ENCODE measurements around the gene STXBP6. TPM values are rescaled to one million over a fixed set of nuclear protein-coding genes. Genes with fewer than 3 reads are reported as not detected.

The STXBP6 gene
- total RNA-seq, 2 donors from 2014 or later: not detected

- Mint-ChIP-seq H3K27ac (no peak overlapping the region), H3K27me3 (peaks cover 14% of the 10 kb centered on the region), H3K36me3 (ENCODE audit: low read depth) (no peaks in the 10 kb centered on the region), H3K9me3 (no peaks in the 10 kb centered on the region), H3K4me1 (no peaks in the 10 kb centered on the region), H3K4me3 (no peak overlapping the region)
- ATAC-seq (replicated peaks): no peak
Measured at GRCh38 chr14:24863968-24864684, 185.8 kb downstream of the STXBP6 start.

DNA sequence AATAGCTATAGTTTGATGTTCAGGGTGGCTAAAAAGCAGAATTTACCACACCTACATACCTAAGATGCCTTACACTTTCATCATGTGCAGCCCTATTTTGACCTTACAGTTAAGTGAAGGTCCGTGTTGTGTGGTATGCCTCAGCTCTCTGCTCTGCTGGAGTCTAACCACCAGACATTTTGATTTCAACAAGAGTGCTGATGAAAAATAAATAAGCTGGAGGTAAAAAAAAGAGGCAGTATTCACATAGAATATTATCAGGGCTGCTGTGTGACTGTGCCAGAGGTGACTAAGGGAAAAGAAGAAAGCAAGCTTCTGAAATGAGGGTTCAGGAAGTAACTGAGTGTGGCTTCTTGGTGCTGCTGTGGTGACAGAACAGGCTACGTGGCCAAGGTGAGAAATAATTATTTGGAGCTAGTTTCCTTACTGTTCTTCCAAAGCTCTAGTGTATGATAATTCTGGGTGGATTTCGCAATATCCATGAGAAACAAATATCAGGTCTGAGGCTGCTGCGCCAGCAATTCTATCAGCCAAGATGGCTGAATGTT, 188.8 kb downstream of the STXBP6 start:
- H3K4me3 Mint-ChIP-seq: no peak overlapping the region
- H3K4me1 Mint-ChIP-seq: no peaks in the 10 kb centered on the region
- ATAC-seq (replicated peaks): no peak
- no peaks in the 10 kb centered on the region for H3K36me3 Mint-ChIP-seq (ENCODE audit: low read depth)
- H3K27me3 Mint-ChIP-seq: peaks cover 17% of the 10 kb centered on the region
- no peak overlapping the region for H3K27ac Mint-ChIP-seq
- H3K9me3 Mint-ChIP-seq: no peaks in the 10 kb centered on the region

- no peaks in the 10 kb centered on the region for H3K4me1 Mint-ChIP-seq
- no peaks in the 10 kb centered on the region for H3K9me3 Mint-ChIP-seq
- H3K27me3 Mint-ChIP-seq: peaks cover 22% of the 10 kb centered on the region
- H3K27ac Mint-ChIP-seq: no peak overlapping the region
- H3K4me3 Mint-ChIP-seq: no peak overlapping the region
- H3K36me3 Mint-ChIP-seq (ENCODE audit: low read depth): no peaks in the 10 kb centered on the region
- no peak for ATAC-seq (replicated peaks)
Measured at GRCh38 chr14:24859559-24859958, 190.4 kb downstream of the STXBP6 start.

DNA sequence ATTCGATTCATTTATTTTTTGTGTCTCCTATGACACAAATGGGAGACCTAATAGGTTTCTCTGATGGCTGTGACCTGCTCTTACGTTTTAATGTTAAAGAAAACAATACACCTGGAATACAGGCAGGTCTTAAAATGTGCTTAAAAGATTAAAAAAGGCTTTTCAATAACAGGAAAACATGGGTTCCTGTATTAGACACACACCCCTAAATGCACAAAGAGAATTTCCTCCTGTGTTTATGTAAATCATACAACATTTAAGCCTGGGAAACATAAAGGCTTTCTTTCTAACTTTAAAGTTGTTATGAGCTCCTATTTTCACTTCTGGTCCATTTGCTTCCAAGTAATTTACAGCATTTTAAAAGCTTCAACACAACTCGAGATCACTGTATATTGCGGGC, 191.3 kb downstream of the STXBP6 start:
- Mint-ChIP-seq H3K9me3 (no peaks in the 10 kb centered on the region), H3K27ac (no peak overlapping the region), H3K27me3 (peaks cover 21% of the 10 kb centered on the region), H3K4me1 (no peaks in the 10 kb centered on the region), H3K36me3 (ENCODE audit: low read depth) (no peaks in the 10 kb centered on the region), H3K4me3 (no peak overlapping the region)
- ATAC-seq (replicated peaks): no peak

DNA sequence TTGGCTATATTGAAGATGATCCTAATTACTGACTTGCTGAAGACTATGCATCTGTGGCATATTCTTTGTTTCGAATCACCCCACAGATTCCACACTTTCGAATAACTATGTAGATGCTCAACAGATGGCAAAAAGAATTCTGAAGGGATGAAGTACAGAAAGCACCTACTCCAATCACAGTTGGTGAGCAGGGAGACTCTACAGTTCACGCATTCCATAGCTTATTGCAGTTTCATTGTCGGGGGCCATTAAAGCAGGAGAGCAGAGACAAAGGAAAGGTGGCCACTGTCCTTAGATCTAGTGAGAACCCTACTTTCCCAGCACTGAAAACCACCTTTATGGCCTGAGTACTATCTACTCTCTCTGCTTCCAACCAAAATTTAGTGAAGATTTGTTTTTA, 191.9 kb downstream of the STXBP6 start:
- no peak overlapping the region for H3K27ac Mint-ChIP-seq
- peaks cover 23% of the 10 kb centered on the region for H3K27me3 Mint-ChIP-seq
- no peaks in the 10 kb centered on the region for H3K36me3 Mint-ChIP-seq (ENCODE audit: low read depth)
- no peaks in the 10 kb centered on the region for H3K9me3 Mint-ChIP-seq
- ATAC-seq (replicated peaks): no peak
- no peaks in the 10 kb centered on the region for H3K4me1 Mint-ChIP-seq
- H3K4me3 Mint-ChIP-seq: no peak overlapping the region

DNA sequence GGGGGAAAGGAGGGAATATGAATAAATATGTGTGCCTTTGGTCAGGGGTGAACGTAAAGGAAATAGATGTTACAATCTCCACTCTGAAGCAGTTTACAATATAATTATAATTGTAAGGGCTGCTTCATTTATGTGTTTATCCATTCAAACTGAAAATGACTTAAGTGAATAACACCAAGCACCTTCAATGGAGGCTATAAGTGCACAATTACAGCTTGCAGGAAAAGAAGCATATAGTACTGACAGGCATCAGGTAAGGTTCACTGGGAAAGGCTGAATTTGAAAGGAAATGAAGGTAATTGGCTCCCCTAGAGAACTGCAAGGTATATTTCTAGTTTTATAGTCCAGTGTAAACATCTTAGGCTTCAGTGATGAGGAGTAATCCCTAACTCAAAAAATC, 192.7 kb downstream of the STXBP6 start:
- ATAC-seq (replicated peaks): no peak
- Mint-ChIP-seq H3K27ac (no peak overlapping the region), H3K36me3 (ENCODE audit: low read depth) (no peaks in the 10 kb centered on the region), H3K4me3 (no peak overlapping the region), H3K9me3 (no peaks in the 10 kb centered on the region), H3K4me1 (no peaks in the 10 kb centered on the region), H3K27me3 (peaks cover 23% of the 10 kb centered on the region)

- Mint-ChIP-seq H3K27me3 (peaks cover 19% of the 10 kb centered on the region), H3K36me3 (ENCODE audit: low read depth) (no peaks in the 10 kb centered on the region), H3K4me3 (no peak overlapping the region), H3K27ac (no peak overlapping the region), H3K4me1 (no peaks in the 10 kb centered on the region), H3K9me3 (no peaks in the 10 kb centered on the region)
- no peak for ATAC-seq (replicated peaks)
Measured at GRCh38 chr14:24853446-24853845, 196.5 kb downstream of the STXBP6 start.

DNA sequence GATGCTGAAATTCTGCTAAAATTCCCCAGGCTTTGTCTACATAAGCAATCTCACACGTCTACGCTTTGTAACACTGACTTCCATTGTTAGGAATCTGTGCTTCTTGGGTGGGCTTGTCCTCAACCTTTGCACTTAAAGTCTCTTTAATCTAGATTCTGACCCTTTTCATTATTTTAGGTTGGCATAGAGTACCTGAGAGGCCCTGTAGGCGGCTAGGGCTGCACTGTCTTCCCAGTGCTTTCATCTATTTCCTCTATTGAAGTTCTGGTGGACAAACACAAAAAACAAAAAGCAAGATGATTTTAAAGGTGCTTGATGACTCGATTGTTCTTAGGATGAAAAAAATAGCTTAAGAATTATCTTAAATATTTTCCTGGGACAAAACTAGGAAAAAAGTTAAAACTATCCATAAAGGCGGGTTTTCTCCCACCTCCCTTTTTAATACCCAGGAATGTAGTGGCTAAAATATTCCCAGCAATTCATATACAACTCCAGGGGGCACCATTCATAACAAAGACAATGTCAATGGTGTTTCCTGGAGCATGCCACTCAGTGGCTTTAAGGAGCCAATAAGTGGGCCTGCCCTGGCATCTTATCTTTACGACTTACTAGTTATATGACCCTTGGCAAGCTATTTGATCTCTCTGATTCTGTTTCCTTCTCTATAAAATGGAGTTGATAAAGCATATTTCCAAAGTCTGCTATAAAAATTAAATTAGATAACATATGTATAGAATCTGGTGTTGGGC, 197.5 kb downstream of the STXBP6 start:
- no peak for ATAC-seq (replicated peaks)
- Mint-ChIP-seq H3K36me3 (ENCODE audit: low read depth) (no peaks in the 10 kb centered on the region), H3K27ac (no peak overlapping the region), H3K4me1 (no peaks in the 10 kb centered on the region), H3K27me3 (peaks cover 19% of the 10 kb centered on the region), H3K9me3 (no peaks in the 10 kb centered on the region), H3K4me3 (no peak overlapping the region)

DNA sequence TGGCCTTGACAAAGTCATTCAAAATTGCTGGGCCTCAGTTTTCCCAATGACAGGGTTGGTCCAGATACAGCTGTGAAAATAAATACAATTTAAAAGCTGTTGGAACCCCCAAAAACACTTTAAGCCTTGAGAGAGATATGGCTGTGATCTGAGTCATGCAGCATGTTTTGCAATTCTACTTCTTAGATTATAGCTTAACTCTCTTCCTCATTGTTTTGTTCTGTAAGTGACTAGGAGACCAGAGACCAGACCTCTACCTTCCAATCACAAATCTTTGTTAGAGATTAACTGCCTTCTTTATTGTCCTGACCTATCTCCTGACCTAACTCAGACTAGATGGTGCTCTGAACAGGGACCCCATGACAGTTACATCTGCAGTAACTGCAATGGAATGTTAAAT, 198.1 kb downstream of the STXBP6 start:
- Mint-ChIP-seq H3K9me3 (no peaks in the 10 kb centered on the region), H3K27ac (no peak overlapping the region), H3K27me3 (peaks cover 20% of the 10 kb centered on the region), H3K4me3 (no peak overlapping the region), H3K4me1 (no peaks in the 10 kb centered on the region), H3K36me3 (ENCODE audit: low read depth) (no peaks in the 10 kb centered on the region)
- ATAC-seq (replicated peaks): no peak

- no peak for ATAC-seq (replicated peaks)
- Mint-ChIP-seq H3K9me3 (no peaks in the 10 kb centered on the region), H3K27ac (no peak overlapping the region), H3K27me3 (peaks cover 21% of the 10 kb centered on the region), H3K4me1 (no peaks in the 10 kb centered on the region), H3K36me3 (ENCODE audit: low read depth) (no peaks in the 10 kb centered on the region), H3K4me3 (no peak overlapping the region)
Measured at GRCh38 chr14:24851406-24851805, 198.5 kb downstream of the STXBP6 start.

DNA sequence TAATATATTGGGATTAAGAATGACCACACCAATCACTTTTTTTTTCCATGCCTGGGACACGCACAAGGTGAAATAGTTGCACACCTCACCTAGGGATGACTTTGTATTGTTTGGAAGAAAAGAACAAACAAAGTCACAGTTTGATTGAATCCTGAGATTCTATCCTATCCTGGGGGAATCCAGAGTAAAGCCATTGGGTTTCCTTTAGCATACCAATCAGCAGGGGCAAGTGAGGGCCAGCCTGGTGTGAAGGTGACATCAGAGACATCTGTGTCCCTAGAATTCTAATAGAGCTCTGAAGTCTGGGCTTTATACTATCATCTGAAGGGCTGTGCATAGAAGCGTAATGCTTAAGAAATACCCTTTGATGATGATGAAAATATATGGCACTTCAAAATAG, 199.9 kb downstream of the STXBP6 start:
- ATAC-seq (replicated peaks): no peak
- Mint-ChIP-seq H3K4me1 (no peaks in the 10 kb centered on the region), H3K9me3 (no peaks in the 10 kb centered on the region), H3K4me3 (no peak overlapping the region), H3K27me3 (peaks cover 24% of the 10 kb centered on the region), H3K36me3 (ENCODE audit: low read depth) (no peaks in the 10 kb centered on the region), H3K27ac (no peak overlapping the region)

DNA sequence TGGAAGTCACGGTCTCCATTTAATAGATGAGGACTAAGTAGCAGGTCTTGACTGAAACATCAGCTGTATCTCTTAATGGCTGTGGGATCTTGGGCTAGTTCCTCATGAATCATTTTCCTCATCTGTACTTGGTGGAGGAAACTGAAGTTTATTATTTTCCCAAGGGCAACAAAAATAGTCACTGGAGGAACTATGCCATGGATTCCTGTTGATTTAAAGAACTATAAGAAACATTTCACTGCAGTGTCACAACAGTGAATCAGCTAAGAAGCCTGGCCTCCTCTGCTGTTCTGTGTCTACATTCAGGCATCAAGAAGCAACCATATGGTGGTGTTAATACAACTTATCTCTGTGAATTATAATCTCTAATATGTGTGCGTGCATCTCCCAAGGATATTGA, 200.5 kb downstream of the STXBP6 start:
- Mint-ChIP-seq H3K4me1 (no peaks in the 10 kb centered on the region), H3K4me3 (no peak overlapping the region), H3K27ac (no peak overlapping the region), H3K36me3 (ENCODE audit: low read depth) (no peaks in the 10 kb centered on the region), H3K9me3 (no peaks in the 10 kb centered on the region), H3K27me3 (peaks cover 24% of the 10 kb centered on the region)
- no peak for ATAC-seq (replicated peaks)

DNA sequence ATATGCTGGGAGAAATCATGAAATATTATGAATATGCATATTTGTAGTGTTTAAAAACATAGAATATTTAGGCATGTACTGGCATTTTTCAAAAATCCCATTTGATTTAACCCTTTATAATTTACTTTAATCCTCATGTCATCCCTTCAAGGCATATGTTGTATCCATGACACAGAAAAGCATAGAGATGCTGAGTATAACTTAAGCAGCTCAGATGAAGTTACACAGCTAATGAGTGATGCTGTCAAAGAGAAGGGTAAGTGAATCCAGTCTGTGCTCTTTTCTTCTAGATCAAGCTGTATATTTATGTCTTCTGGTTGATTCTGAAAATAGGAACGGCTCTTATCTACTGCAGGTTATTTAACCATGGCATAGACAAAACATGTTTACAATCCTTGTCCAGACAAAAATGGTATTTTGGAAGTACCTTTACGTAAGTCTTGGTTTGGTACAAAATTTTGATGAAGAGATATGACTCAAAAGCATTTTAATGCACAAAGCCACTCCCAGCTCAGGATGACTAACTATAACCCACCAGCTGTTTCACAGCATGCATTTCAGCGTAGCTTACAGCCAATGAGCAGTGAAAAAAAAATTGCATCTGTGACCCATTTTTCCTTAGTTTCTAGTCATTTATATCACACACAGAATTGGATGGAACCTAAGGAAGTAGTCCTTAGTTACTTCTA, 201.7 kb downstream of the STXBP6 start:
- no peak overlapping the region for H3K27ac Mint-ChIP-seq
- H3K4me1 Mint-ChIP-seq: no peaks in the 10 kb centered on the region
- peaks cover 21% of the 10 kb centered on the region for H3K27me3 Mint-ChIP-seq
- no peaks in the 10 kb centered on the region for H3K36me3 Mint-ChIP-seq (ENCODE audit: low read depth)
- ATAC-seq (replicated peaks): no peak
- H3K4me3 Mint-ChIP-seq: no peak overlapping the region
- no peaks in the 10 kb centered on the region for H3K9me3 Mint-ChIP-seq

DNA sequence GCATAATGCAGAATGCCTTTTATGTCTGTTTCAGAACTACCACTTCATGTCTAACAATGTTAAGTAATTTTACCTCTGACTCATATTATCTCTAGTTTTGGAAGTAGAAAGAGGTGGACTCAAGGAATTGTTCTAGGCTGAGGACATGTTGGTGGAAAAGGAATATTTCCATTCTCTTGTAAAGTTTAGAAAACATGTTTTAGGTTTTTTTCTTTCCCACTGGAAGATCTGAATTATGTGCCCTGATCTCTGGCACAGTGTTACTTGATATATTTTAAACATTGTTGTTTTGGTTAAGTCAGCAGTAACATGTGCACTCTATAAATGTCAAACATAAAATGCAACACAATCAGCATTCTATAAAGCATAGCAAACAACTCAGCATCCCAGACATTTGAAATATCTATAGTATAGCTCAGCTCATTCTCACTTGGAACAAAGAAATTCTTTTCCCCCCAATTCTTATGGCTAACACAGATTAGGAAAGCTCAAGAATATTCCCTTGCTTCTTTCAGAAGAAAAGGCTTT, 202.3 kb downstream of the STXBP6 start:
- Mint-ChIP-seq H3K27me3 (peaks cover 22% of the 10 kb centered on the region), H3K27ac (no peak overlapping the region), H3K4me1 (no peaks in the 10 kb centered on the region), H3K36me3 (ENCODE audit: low read depth) (no peaks in the 10 kb centered on the region), H3K4me3 (no peak overlapping the region), H3K9me3 (no peaks in the 10 kb centered on the region)
- no peak for ATAC-seq (replicated peaks)

Data from activated T-helper 17 cell treated with anti-CD3 and anti-CD28 coated beads, Interleukin-2, amount 50 U/mL, for 72 hours (primary cell).